OCI-LY3 (cell line): ENCODE measurements around the gene FGD5.
"Not testable (repeated sequence)": the region's sequence is repeated elsewhere in the genome, so short reads cannot be mapped to it uniquely, and the experiment has no call there.

Experiments used
- EZH2phosphoT487 ChIP-seq: fragments of 200-600 bp; shearing (Covaris generic); IDR thresholded peaks from 2 replicates; pipeline ENCODE4 v1.6.1; 2018; ENCODE audit warnings: antibody characterized with exemption, mixed run types, low read depth
- TF ChIP-seq, protein P1 (sequence below): fragments of 200-600, 300-600 bp; sonication (generic); IDR thresholded peaks from 2 replicates; pipeline ENCODE4 v1.5.1; 2014; ENCODE audit warnings: antibody characterized with exemption, low read length, low read depth

DNA sequence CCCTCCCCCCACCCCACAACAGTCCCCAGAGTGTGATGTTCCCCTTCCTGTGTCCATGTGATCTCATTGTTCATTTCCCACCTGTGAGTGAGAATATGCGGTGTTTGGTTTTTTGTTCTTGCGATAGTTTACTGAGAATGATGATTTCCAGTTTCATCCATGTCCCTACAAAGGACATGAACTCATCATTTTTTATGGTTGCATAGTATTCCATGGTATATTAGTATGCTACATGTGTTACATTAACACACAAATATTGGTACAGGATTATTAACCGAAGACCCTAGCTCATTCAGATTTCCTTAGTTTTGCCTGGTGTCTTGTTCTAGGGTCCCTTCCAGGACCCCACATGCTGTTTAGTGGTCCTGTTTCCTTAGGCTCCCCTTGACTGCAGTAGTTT, 84.7 kb downstream of the FGD5 start:
- TF ChIP-seq EZH2phosphoT487, result not testable (repeated sequence)
- TF ChIP-seq, protein P1, sequence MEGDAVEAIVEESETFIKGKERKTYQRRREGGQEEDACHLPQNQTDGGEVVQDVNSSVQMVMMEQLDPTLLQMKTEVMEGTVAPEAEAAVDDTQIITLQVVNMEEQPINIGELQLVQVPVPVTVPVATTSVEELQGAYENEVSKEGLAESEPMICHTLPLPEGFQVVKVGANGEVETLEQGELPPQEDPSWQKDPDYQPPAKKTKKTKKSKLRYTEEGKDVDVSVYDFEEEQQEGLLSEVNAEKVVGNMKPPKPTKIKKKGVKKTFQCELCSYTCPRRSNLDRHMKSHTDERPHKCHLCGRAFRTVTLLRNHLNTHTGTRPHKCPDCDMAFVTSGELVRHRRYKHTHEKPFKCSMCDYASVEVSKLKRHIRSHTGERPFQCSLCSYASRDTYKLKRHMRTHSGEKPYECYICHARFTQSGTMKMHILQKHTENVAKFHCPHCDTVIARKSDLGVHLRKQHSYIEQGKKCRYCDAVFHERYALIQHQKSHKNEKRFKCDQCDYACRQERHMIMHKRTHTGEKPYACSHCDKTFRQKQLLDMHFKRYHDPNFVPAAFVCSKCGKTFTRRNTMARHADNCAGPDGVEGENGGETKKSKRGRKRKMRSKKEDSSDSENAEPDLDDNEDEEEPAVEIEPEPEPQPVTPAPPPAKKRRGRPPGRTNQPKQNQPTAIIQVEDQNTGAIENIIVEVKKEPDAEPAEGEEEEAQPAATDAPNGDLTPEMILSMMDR, result not testable (repeated sequence)
